Pancreas (tissue), 10 donors: ENCODE measurements around the gene BCAT1. TPM values are rescaled to one million over a fixed set of nuclear protein-coding genes. Genes with fewer than 3 reads are reported as not detected.

ENCODE experiments used
- ATAC-seq, 4 donors: fragments of 200-7000 bp; cut with Tn5 transposase; one replicate each; pipeline versions ENCODE4 v1.8.0 to v1.9.1; 2020; ENCODE audit warnings: mild to moderate bottlenecking in 4 of 4, moderate library complexity in 4 of 4
- DNase-seq, 6 donors: peaks; one replicate each; pipeline ENCODE4 v3.0.0-alpha.2; 2020
- FAIRE-seq: peaks from 2 replicates; lab custom pipeline; 2012; peaks lifted over from hg19 to GRCh38; lab: Jason Lieb, UNC
- H3K27ac ChIP-seq, 4 donors: fragments of 200-600 bp; sonication (generic); 1 replicate in 3 of 4; 2 replicates in 1 of 4; pipeline versions ENCODE4 v1.5.0 to v1.8.0; 2020
- H3K27me3 ChIP-seq, 4 donors: fragments of 200-600 bp; one replicate each; pipeline ENCODE4 v1.8.0; 2021
- H3K36me3 ChIP-seq, 3 donors: fragments of 200-600 bp; sonication (generic) in 1 of 3; one replicate each; pipeline versions ENCODE4 v1.5.0 to v1.8.0; 2020 to 2021
- H3K4me1 ChIP-seq, 3 donors: fragments of 200-600 bp; one replicate each; pipeline ENCODE4 v1.8.0; 2021
- H3K4me3 ChIP-seq, 4 donors: fragments of 200-600 bp; sonication (generic) in 2 of 4; one replicate each; pipeline versions ENCODE4 v1.5.0 to v1.8.0; 2020 to 2021
- H3K9me3 ChIP-seq, 4 donors: fragments of 200-600 bp; one replicate each; pipeline ENCODE4 v1.8.0; 2021
- CTCF ChIP-seq, 4 donors: fragments of 200-600 bp; sonication (generic) in 3 of 4; IDR thresholded peaks; one replicate each; pipeline versions ENCODE4 v1.5.0 to v1.8.0; 2021; ENCODE audit warnings: antibody characterized with exemption in 4 of 4
- WGBS, 2 donors: extraction: QIAGEN DNeasy Blood & Tissue Kit; methylation state at CpG; one replicate each; pipeline ENCODE4 v1.1.7; 2013; 5-methylcytosine and 5-hydroxymethylcytosine counted together
- intact Hi-C, 3 donors: fragments of 100-400 bp; cut with DNase I; formaldehyde crosslinking; loops; one replicate each; pipeline versions ENCODE4 v1.11.1 to v1.14.2; 2022
- polyA plus RNA-seq, 2 donors: library from polyadenylated mRNA; stranded (reverse); fragments of 200-250 nt; gene quantifications; one replicate each; pipeline ENCODE4 v1.2.3, GENCODE V29; 2013
- total RNA-seq, 6 donors: library from RNA; stranded (reverse); fragmentation: NEBNext Ultra II Directional in 4 of 6; extraction: Animal tissue kit (Norgen Biotek cat#: 25700) in 4 of 6; gene quantifications; one replicate each; pipeline versions ENCODE4 v1.2.1 to v1.2.4, GENCODE V29; 2021 to 2023
- donor health status: healthy with polysubstance abuse.
- donor health status: DM: no; HTN: no; CAD: no; lungs with moderate emphysema.
- donor health status: DM: no; HTN: no; CAD: no.
- donor health status: control.
- donor health status: control.
- donor health status: Bipolar disorder and iron deficiency.
- donor health status: DM: yes; HTN: yes; CAD: no.
- donor health status: DM: no; HTN: no; CAD: no.
- donor health status: DM: no; HTN: no; CAD: no.
- donor health status: DM: yes; HTN: yes; CAD: no.

BCAT1 gene
- total and polyA plus RNA-seq, 8 donors = 7.6 to 121 (median 67.7) TPM

- no peak for FAIRE-seq
- intact Hi-C loops = no loop called here
- no peaks in the 10 kb centered on the region for H3K36me3 ChIP-seq
- no peak for ATAC-seq
- no peak overlapping the region for H3K27ac ChIP-seq
- H3K27me3 ChIP-seq = no peaks in the 10 kb centered on the region
- DNase-seq = no peak
- 78 to 82% methylated on average over 8 of the region's 8 CpGs for WGBS, 2 donors
- H3K4me1 ChIP-seq = no peaks in the 10 kb centered on the region
- no peak overlapping the region for H3K4me3 ChIP-seq
- TF ChIP-seq CTCF (IDR thresholded peaks at IDR 0.05) = no peak
- H3K9me3 ChIP-seq = no peaks in the 10 kb centered on the region
These were observed 47.3 kb upstream of the BCAT1 start for GRCh38 chr12:24996102-24996797.

DNA sequence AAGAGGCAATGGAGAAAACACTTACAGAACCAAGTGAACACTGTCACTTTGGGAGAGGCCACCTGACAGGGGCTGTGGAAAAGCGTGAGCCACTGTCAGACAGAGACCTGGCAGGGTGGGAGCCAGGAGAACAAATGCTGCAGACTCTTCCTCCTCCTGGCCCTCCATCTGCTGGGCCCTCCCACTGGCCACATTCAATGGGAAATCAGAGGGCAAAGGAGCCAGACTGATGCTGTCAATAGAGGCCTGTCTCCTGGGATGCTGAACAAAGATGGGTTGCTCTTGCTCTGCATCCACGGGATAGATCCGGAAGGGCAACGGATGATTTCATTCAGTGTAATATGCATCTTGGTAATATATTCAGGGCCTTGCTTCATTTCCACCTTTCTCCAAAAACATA, 44.9 kb upstream of the BCAT1 start:
- Histone ChIP-seq H3K27me3 (no peaks in the 10 kb centered on the region), H3K36me3 (no peaks in the 10 kb centered on the region), H3K27ac (no peak overlapping the region), H3K4me1 (no peaks in the 10 kb centered on the region), H3K4me3 (no peak overlapping the region), H3K9me3 (no peaks in the 10 kb centered on the region)
- DNase-seq (no peak), FAIRE-seq (no peak), ATAC-seq (no peak)
- intact Hi-C loops = loop anchor here in 2 of 3 donors (5.0 kb wide), 2 partner anchors 134 to 139 kb away; no protein-coding TSS in a partner anchor
- no peak for TF ChIP-seq CTCF (IDR thresholded peaks at IDR 0.05)
- 89 to 96% methylated on average over 4 of the region's 4 CpGs for WGBS, 2 donors

DNA sequence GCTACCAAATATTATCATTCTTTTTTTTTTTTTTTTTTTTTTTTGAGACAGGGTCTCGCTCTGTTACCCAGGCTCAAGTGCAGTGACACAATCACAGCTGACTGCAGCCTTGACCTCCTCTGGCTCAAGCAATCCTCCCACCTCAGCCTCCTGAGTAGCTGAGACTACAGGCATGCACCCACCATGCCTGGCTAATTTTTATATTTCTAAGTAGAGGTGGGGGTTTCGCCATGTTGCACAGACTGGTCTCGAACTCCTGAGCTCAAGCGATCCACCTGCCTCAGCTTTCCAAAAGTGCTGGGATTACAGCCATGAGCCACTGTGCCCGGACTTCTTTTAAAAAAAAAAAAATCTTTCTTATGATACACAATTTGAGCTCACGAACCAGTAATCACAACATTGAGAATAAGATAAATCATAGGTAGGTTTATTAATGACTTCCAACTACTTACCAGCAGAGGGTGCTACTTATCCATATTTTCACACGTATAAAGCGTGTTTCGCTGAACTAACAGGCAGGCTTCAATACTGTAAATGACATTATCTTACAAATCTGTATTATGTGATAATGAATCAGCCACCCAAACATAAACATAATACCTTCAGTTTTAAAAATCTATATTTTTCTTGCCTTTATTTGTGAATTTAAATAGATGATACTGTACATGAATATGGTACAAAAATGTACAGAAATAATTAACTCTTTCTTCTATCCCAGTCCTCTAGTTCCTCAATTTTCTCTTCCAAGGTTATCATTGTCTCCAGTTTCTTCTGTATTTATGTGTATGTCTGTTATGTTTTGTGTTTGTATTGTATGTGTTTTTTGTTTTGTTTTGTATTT, 42.5 kb upstream of the BCAT1 start:
- 37 to 38% methylated on average over 9 of the region's 9 CpGs for WGBS, 2 donors
- FAIRE-seq (peak; percentile 98), ATAC-seq (peak; percentile 82 to 97 (median 91)), DNase-seq (no peak)
- H3K36me3 ChIP-seq = no peaks in the 10 kb centered on the region
- H3K27me3 ChIP-seq = no peaks in the 10 kb centered on the region
- TF ChIP-seq CTCF (IDR thresholded peaks at IDR 0.05) = peak in 3 of 4 donors; percentile 18 to 54 (median 29)
- no peak overlapping the region for H3K27ac ChIP-seq
- no peaks in the 10 kb centered on the region for H3K9me3 ChIP-seq
- H3K4me1 ChIP-seq = no peaks in the 10 kb centered on the region
- no peak overlapping the region for H3K4me3 ChIP-seq
- intact Hi-C loops = loop anchor here in 2 of 3 donors (5.0 kb wide), 2 partner anchors 136 to 141 kb away; no protein-coding TSS in a partner anchor

DNA sequence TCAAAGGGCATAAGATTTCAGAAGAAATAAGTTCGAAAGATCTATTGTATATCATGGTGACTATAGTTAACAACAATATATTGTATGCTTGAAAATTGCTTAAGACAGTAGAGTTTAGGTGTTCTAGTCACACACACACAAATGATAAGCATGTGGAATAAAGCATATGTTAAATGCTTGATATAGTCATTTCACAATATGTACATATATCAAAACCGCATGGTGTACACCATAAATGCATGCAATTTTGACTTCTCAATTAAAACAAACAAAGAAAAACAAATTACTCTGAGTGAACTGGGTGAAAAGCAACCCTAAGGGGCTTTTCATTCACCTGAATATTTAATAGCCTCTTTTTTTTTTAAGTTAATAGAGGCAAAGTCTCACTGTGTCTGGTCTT, 40.3 kb upstream of the BCAT1 start:
- no peak for ATAC-seq
- Histone ChIP-seq H3K27ac (no peak overlapping the region), H3K36me3 (no peaks in the 10 kb centered on the region), H3K4me1 (no peaks in the 10 kb centered on the region), H3K9me3 (no peaks in the 10 kb centered on the region), H3K4me3 (no peak overlapping the region), H3K27me3 (no peaks in the 10 kb centered on the region)
- intact Hi-C loops = no loop called here
- TF ChIP-seq CTCF (IDR thresholded peaks at IDR 0.05) = no peak
- no peak for DNase-seq
- WGBS, 2 donors = 83 to 88% methylated on average over 2 of the region's 2 CpGs
- no peak for FAIRE-seq
